ENCODE measurements around the gene METTL9. TPM values are rescaled to one million over a fixed set of nuclear protein-coding genes. Genes with fewer than 3 reads are reported as not detected.
"Not testable (repeated sequence)": the region's sequence is repeated elsewhere in the genome, so short reads cannot be mapped to it uniquely, and the experiment has no call there.

The METTL9 gene
- 100 to 1,000 TPM; 256 to 286 (median 268) TPM for polyA plus RNA-seq (ENCODE audit: insufficient read length in 3 of 3)

- DNase-seq (ENCODE audit: low read depth in 3 of 3, low spot score in 2 of 3): peak; percentile 77 to 91 (median 88)
Observed at GRCh38 chr16:21599122-21600030, at the start of gene METTL9. Gene METTL9 (plus strand): TSS chr16:21599577. CDS start chr16:21599734, 157 bp downstream.

GRCh38 chr16:21549975-21550374 lies 49.4 kb upstream of the METTL9 start:
- not testable (repeated sequence) for DNase-seq (ENCODE audit: low read depth in 3 of 3, low spot score in 2 of 3)

DNA sequence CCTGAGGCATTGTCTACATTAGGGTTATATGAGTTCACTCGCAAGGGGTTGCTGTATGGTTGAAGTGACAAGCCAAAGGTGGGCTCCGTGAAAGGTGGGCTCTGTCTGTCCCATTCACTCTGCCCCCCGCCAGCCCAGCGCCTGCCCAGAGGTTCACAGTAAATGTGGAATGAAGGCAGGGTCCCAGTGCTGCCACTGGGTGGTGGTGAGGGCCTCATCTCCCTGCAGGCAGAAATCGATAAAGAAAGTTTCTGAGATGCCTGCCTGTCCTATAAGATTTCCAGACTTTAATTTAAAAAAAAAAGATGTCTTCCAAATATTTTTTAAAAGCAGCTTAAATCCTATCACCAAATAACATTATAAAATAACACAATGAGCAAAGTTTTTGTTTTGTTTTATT lies 48.9 kb upstream of the METTL9 start:
- not testable (repeated sequence) for DNase-seq (ENCODE audit: low read depth in 3 of 3, low spot score in 2 of 3)

GRCh38 chr16:21551076-21551475 lies 48.3 kb upstream of the METTL9 start:
- not testable (repeated sequence) for DNase-seq (ENCODE audit: low read depth in 3 of 3, low spot score in 2 of 3)

DNA sequence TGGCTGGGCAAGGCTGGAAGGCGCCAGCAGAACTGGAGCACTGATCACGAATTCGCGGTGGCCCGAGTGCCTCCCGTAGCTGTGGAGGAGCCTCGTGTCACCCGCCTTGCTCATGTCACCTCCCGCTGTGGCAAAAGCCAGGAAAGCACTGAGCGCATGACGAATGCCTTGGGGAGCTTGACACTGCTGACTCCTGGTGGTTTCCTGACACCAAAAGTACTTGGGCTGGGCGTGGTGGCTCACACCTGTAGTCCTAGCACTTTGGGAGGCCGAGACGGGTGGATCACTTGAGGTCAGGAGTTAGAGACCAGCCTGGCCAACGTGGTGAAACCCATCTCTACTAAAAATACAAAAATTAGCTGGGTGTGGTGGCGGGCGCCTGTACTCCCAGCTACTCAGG lies 47.8 kb upstream of the METTL9 start:
- DNase-seq (ENCODE audit: low read depth in 3 of 3, low spot score in 2 of 3): not testable (repeated sequence)

DNA sequence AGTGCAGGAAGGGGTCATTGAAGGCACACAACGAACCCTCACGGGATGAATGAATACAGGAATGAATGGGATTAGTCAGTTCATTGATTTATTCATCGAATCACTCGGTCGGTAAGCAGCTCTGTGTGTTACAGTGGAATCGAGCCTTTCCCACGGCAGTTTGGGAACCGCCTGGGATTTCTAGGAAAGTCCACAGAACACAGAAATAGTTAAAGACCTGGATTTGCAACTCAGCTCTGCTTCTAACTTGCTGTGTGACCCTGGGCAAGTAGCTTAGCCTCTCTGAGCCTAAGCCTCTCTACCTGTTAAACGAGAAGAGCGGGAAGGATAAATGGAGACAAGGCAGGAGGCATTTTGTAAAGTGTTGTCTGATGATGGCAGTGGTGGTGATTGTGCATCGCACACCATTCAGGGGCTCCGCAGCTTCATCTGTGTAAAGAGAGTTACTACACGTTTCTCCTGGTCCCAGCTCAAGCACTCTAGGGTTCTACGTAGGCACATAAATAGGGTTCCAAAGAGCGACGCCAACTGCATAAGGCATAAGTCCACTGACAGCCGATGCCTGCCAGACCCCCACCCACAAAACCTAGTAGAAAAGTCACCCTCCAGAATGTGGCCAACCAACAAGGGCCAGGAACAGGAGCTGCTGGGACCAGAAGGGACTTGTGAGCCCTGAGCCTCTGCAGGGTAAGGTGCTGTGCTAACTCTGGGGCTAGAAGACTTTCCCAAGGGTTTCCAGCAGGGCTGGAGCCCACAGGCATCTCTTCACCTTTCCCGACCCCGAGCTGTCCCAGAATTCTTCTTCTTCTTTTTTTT lies 45.7 kb upstream of the METTL9 start:
- DNase-seq (ENCODE audit: low read depth in 3 of 3, low spot score in 2 of 3): not testable (repeated sequence)

- DNase-seq (ENCODE audit: low read depth in 3 of 3, low spot score in 2 of 3): peak; percentile 42 to 61 (median 52)
Observed at GRCh38 chr16:21554795-21555585, 44.4 kb upstream of the METTL9 start.

DNA sequence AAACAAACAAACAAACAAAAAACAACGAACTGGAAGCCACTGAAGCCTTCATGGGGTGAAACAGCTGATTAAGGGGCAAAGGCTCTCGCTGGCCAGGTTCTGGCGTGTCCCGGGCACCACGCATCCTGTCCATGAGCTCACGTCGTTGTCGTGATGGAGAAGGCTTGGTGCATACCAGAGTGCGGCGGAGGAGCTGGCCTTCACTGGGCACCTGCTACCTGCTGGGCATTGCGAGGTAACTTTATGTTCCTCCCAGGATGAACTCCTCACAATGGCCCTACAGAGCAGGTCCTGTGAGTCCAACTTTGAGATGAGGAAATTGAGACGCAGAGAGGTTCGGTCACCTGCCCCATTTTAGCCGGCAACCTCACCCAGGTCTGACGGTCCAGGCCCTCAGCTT lies 43.8 kb upstream of the METTL9 start:
- DNase-seq (ENCODE audit: low read depth in 3 of 3, low spot score in 2 of 3): not testable (repeated sequence)

GRCh38 chr16:21556026-21556595 lies 43.3 kb upstream of the METTL9 start:
- DNase-seq (ENCODE audit: low read depth in 3 of 3, low spot score in 2 of 3): not testable (repeated sequence)

- DNase-seq (ENCODE audit: low read depth in 3 of 3, low spot score in 2 of 3): not testable (repeated sequence)
Observed at GRCh38 chr16:21556651-21557241, 42.6 kb upstream of the METTL9 start.

GRCh38 chr16:21560462-21560861 lies 38.9 kb upstream of the METTL9 start:
- DNase-seq (ENCODE audit: low read depth in 3 of 3, low spot score in 2 of 3): no peak

DNA sequence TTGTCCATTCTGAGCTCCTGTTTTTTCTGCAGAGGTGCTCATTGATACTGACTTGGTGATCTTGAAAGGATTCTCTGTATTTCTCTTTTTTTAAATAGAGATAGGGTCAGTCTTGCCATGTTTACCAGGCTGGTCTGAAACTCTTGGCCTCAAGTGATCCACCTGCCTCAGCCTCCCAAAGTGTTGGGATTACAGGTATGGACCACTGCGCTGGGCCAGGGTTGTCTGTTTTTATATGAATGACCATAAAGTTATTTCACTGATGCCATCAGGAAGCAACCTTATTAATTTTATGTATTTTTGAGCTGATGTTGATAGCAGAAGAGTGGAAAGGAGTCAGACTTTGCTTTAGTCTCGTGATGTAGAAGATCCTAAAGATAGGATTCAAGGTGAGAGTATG lies 35.7 kb upstream of the METTL9 start:
- DNase-seq (ENCODE audit: low read depth in 3 of 3, low spot score in 2 of 3): no peak

DNA sequence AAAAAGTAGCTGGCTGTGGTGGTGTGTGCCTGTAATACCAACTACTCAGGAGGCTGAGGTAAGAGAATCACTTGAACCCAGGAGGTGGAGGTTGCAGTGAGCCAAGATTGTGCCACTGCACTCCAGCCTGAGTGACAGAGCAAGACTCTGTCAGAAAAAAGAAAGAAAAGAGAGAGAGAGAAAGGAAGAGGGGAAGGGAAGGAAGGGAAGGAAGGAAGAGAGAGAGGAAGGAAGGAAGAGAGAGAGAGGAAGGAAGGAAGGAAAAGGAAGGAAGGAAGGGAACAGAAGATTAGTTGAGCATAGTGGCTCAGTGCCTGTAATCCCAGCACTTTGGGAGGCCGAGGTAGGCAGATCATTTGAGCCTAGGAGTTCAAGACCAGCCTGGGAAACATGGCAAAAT lies 35.0 kb upstream of the METTL9 start:
- not testable (repeated sequence) for DNase-seq (ENCODE audit: low read depth in 3 of 3, low spot score in 2 of 3)

- DNase-seq (ENCODE audit: low read depth in 3 of 3, low spot score in 2 of 3): no peak
Observed at GRCh38 chr16:21565507-21565860, 33.9 kb upstream of the METTL9 start.

DNA sequence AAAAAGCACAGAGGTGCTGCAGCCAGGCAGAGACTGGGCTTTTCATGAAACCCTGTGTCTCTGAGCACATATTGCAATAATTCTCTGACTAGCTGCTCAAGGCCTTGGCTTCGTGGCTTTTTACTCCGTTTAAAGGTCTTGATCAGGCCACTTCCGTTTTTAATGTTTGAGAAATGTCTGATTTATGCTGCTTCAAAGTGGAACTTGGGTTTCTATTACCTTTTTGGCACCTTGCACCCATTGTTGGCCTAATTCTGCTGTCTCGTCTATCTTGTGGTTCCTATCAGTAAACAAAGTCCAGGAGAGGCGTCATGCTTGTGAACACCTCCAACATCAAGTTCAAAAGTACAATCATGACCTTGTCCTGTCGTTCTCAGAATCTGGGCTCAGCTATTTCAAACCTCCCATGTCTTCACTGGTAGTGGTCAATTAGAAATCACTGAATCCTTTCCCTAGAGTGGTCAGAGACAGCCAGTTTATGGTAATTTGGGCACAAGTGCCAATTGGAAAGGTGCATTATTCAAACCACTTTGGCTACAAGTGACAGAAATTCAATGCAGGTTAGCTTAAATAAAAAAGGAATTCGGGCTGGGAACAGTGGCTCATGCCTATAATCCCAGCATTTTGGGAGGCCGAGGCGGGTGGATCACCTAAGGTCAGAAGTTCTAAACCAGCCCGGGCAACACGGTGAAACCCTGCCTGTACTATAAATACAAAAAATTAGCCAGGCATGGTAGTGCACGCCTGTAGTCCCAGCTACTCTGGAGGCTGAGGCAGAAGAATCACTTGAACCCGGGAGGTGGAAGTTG lies 33.3 kb upstream of the METTL9 start:
- no peak for DNase-seq (ENCODE audit: low read depth in 3 of 3, low spot score in 2 of 3)

- DNase-seq (ENCODE audit: low read depth in 3 of 3, low spot score in 2 of 3): no peak
Observed at GRCh38 chr16:21566891-21567414, 32.4 kb upstream of the METTL9 start.

DNA sequence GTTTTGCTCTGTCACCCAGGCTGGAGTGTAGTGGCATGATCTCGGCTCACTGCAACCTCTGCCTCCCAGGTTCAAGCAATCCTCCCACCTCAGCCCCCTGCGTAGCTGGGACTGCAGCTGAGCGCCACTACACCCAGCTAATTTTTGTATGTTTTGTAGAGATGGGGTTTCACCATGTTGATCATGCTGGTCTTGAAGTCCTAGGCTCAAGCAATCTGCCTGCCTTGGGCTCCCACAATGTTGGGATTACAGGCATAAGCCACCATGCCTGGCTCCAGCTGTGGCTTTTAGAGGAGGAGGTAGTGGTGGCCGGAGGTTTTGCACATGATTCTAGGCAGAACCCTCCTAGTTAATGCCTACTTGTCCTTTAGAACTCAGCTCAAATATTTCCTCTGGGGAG lies 31.9 kb upstream of the METTL9 start:
- not testable (repeated sequence) for DNase-seq (ENCODE audit: low read depth in 3 of 3, low spot score in 2 of 3)

GRCh38 chr16:21568502-21569189 lies 30.7 kb upstream of the METTL9 start:
- no peak for DNase-seq (ENCODE audit: low read depth in 3 of 3, low spot score in 2 of 3)
